ENCODE results near the gene P4HB. TPM values are rescaled to one million over a fixed set of nuclear protein-coding genes. Genes with fewer than 3 reads are reported as not detected.

The P4HB gene
- polyA plus RNA-seq, 1 of the 3 experiments (the other 2 are of a cell fraction): 165 TPM

GRCh38 chr17:81879121-81879520, 18.8 kb upstream of the P4HB start:
- no peaks in the 10 kb centered on the region for H3K4me1 ChIP-seq (ENCODE audit: control insufficient read depth in 1 of 2, insufficient read depth in 2 of 2, low read depth in 1 of 2, low read length in 1 of 2)
- POLR2A ChIA-PET: interaction anchor here (1.2 kb wide), 1 partner anchor 13 kb away, joined by 3 read pairs; no protein-coding TSS in a partner anchor
- no peak overlapping the region for H3K9ac ChIP-seq
- no peaks in the 10 kb centered on the region for H4K20me1 ChIP-seq (ENCODE audit: insufficient read depth)
- H3K4me2 ChIP-seq: no peak overlapping the region
- no peaks in the 10 kb centered on the region for H3K9me2 ChIP-seq
- H3K27me3 ChIP-seq (ENCODE audit: insufficient read depth): no peaks in the 10 kb centered on the region
- H3K4me3 ChIP-seq (ENCODE audit: low read depth in 2 of 2, low read length in 1 of 2): no peak overlapping the region
- H3K79me2 ChIP-seq (ENCODE audit: insufficient read depth): peaks cover 8% of the 10 kb centered on the region; the same call in 1 of the 2 replicates
- H3K27ac ChIP-seq (ENCODE audit: low read depth in 2 of 2, low read length in 1 of 2): no peak overlapping the region
- no peak overlapping the region for H2AFZ ChIP-seq (ENCODE audit: low read depth)
- WGBS (ENCODE audit: low lambda C conversion rate): 91% methylated on average over 5 of the region's 5 CpGs
- peaks cover 16 to 48% of the 10 kb centered on the region in 2 experiments for H3K36me3 ChIP-seq (replicated peaks in 1 of 2; ENCODE audit: control insufficient read depth in 1 of 2, insufficient read depth in 2 of 2, low read length in 1 of 2)
- DNase-seq: no peak
- CTCF ChIA-PET: interaction anchor here (1.2 to 3.0 kb wide), 4 partner anchors 10 to 149 kb away, joined by 3 to 23 read pairs (median 4); partner anchors contain the start of gene ANAPC11
- peaks cover 45% of the 10 kb centered on the region for H3F3A ChIP-seq (replicated peaks; ENCODE audit: insufficient read depth)
- TF ChIP-seq YY1 (IDR thresholded peaks at IDR 0.05; ENCODE audit: low read depth): no peak
- no peak for TF ChIP-seq REST (IDR thresholded peaks at IDR 0.05; ENCODE audit: low read depth, low read length)
- no peak for TF ChIP-seq USF2 (IDR thresholded peaks at IDR 0.05; ENCODE audit: borderline replicate concordance, low read depth, low read length)
- TF ChIP-seq ZBTB33 (IDR thresholded peaks at IDR 0.05; ENCODE audit: borderline replicate concordance, low read depth): no peak
- TF ChIP-seq NFIC (IDR thresholded peaks at IDR 0.05; ENCODE audit: borderline replicate concordance): no peak
- TF ChIP-seq SIN3A (IDR thresholded peaks at IDR 0.05; ENCODE audit: borderline replicate concordance, low read depth, low read length): no peak
- no peaks in the 10 kb centered on the region for H3K9me3 ChIP-seq

- no peak overlapping the region for H3K9ac ChIP-seq
- no peaks in the 10 kb centered on the region for H3K27me3 ChIP-seq (ENCODE audit: insufficient read depth)
- H4K20me1 ChIP-seq (ENCODE audit: insufficient read depth): no peaks in the 10 kb centered on the region
- H3K4me3 ChIP-seq (ENCODE audit: low read depth in 2 of 2, low read length in 1 of 2): no peak overlapping the region
- H3K27ac ChIP-seq (ENCODE audit: low read depth in 2 of 2, low read length in 1 of 2): no peak overlapping the region
- no peaks in the 10 kb centered on the region for H3K9me3 ChIP-seq
- peaks cover 15 to 41% of the 10 kb centered on the region in 2 experiments for H3K36me3 ChIP-seq (replicated peaks in 1 of 2; ENCODE audit: control insufficient read depth in 1 of 2, insufficient read depth in 2 of 2, low read length in 1 of 2)
- TF ChIP-seq GATA2 (CRISPR knock-in tag; IDR thresholded peaks at IDR 0.05) (no peak), NFIC (IDR thresholded peaks at IDR 0.05; ENCODE audit: borderline replicate concordance) (no peak), CHD2 (IDR thresholded peaks at IDR 0.05; ENCODE audit: low read length, partially characterized antibody) (no peak), EZH2phosphoT487 (IDR thresholded peaks at IDR 0.05; ENCODE audit: borderline replicate concordance, low read depth) (no peak), GABPA (IDR thresholded peaks at IDR 0.05; ENCODE audit: low read depth) (no peak), MXI1 (IDR thresholded peaks at IDR 0.05; ENCODE audit: low read depth, low read length) (no peak), EP300 (IDR thresholded peaks at IDR 0.05; ENCODE audit: borderline replicate concordance in 1 of 2, low read depth in 1 of 2, low read length in 1 of 2) (no peak), FOXJ3 (CRISPR knock-in tag; IDR thresholded peaks at IDR 0.05) (no peak), TEAD4 (IDR thresholded peaks at IDR 0.05; ENCODE audit: borderline replicate concordance, insufficient read depth) (no peak), TCF12 (IDR thresholded peaks at IDR 0.05) (no peak)
- ChIA-PET CTCF (interaction anchor here (1.4 kb wide), 1 partner anchor 17 kb away, joined by 4 read pairs; no protein-coding TSS in a partner anchor), POLR2A (no interaction called here)
- no peaks in the 10 kb centered on the region for H3K4me1 ChIP-seq (ENCODE audit: control insufficient read depth in 1 of 2, insufficient read depth in 2 of 2, low read depth in 1 of 2, low read length in 1 of 2)
- H3F3A ChIP-seq (replicated peaks; ENCODE audit: insufficient read depth): peaks cover 54% of the 10 kb centered on the region
- no peak overlapping the region for H3K4me2 ChIP-seq
- DNase-seq: no peak
- peaks cover 8% of the 10 kb centered on the region; the same call in 1 of the 2 replicates for H3K79me2 ChIP-seq (ENCODE audit: insufficient read depth)
- no peaks in the 10 kb centered on the region for H3K9me2 ChIP-seq
- WGBS (ENCODE audit: low lambda C conversion rate): 94% methylated on average over 3 of the region's 3 CpGs
- no peak overlapping the region for H2AFZ ChIP-seq (ENCODE audit: low read depth)
These were observed 18.0 kb upstream of the P4HB start for GRCh38 chr17:81878294-81878693.

All from SK-N-SH (cell line).